H9 (cell line): ENCODE results near the gene DYNC2H1. TPM values are rescaled to one million over a fixed set of nuclear protein-coding genes. Genes with fewer than 3 reads are reported as not detected.

Experiments used
- DNase-seq: peaks from one replicate; pipeline ENCODE4 v3.0.0-alpha.2; 2017
- H2AFZ ChIP-seq: one replicate; pipeline ENCODE4 v1.6.1; 2013; ENCODE audit warnings: mild to moderate bottlenecking, low read length, control low read depth, moderate library complexity
- H2AK5ac ChIP-seq: 2 replicates; pipeline ENCODE4 v1.6.1; 2013; ENCODE audit warnings: low read length, control low read depth, mixed read lengths; ENCODE audit not compliant: insufficient read length
- H2BK120ac ChIP-seq: one replicate; pipeline ENCODE4 v1.6.1; 2013; ENCODE audit warnings: low read depth, mild to moderate bottlenecking, low read length, control low read depth, inconsistent platforms; ENCODE audit not compliant: poor library complexity, severe bottlenecking
- H2BK12ac ChIP-seq: 2 replicates; pipeline ENCODE4 v1.6.1; 2013; ENCODE audit warnings: low read length, control low read depth, mixed read lengths, low read depth; ENCODE audit not compliant: insufficient read length
- H2BK15ac ChIP-seq: 2 replicates; pipeline ENCODE4 v1.6.1; 2013; ENCODE audit warnings: low read depth, low read length, control low read depth
- H2BK20ac ChIP-seq: one replicate; pipeline ENCODE4 v1.6.1; 2013; ENCODE audit warnings: low read depth, mild to moderate bottlenecking, low read length, control low read depth, inconsistent platforms; ENCODE audit not compliant: poor library complexity, severe bottlenecking
- H2BK5ac ChIP-seq: 2 replicates; pipeline ENCODE4 v1.6.1; 2013; ENCODE audit warnings: low read length, control low read depth, mixed read lengths; ENCODE audit not compliant: insufficient read length
- H3K14ac ChIP-seq: 2 replicates; pipeline ENCODE4 v1.6.1; 2013; ENCODE audit warnings: low read length, control low read depth; ENCODE audit not compliant: insufficient read depth
- H3K18ac ChIP-seq: 2 replicates; pipeline ENCODE4 v1.6.1; 2013; ENCODE audit warnings: low read depth, mild to moderate bottlenecking, mixed read lengths, low read length, control low read depth; ENCODE audit not compliant: insufficient read length
- H3K23ac ChIP-seq: 2 replicates; pipeline ENCODE4 v1.6.1; 2013; ENCODE audit warnings: low read length, control low read depth, mixed read lengths, low read depth; ENCODE audit not compliant: insufficient read length
- H3K23me2 ChIP-seq: 2 replicates; pipeline ENCODE4 v1.6.1; 2013; ENCODE audit warnings: low read depth, mild to moderate bottlenecking, mixed read lengths, low read length, control low read depth; ENCODE audit not compliant: insufficient read length, poor library complexity, severe bottlenecking
- H3K27ac ChIP-seq: 2 replicates; pipeline ENCODE4 v1.5.1; 2013; ENCODE audit warnings: low read length, control low read depth, mixed read lengths, low read depth; ENCODE audit not compliant: insufficient read length
- H3K27me3 ChIP-seq: 2 replicates; pipeline ENCODE4 v1.6.1; 2013; ENCODE audit warnings: low read length, control low read depth, inconsistent platforms; ENCODE audit not compliant: insufficient read depth
- H3K4ac ChIP-seq: 2 replicates; pipeline ENCODE4 v1.6.1; 2013; ENCODE audit warnings: low read depth, mild to moderate bottlenecking, control low read depth, inconsistent platforms, low read length, moderate library complexity
- H3K4me1 ChIP-seq: 2 replicates; pipeline ENCODE4 v1.6.1; 2013; ENCODE audit warnings: low read length, control low read depth, inconsistent platforms; ENCODE audit not compliant: insufficient read depth
- H3K4me2 ChIP-seq: 2 replicates; pipeline ENCODE4 v1.6.1; 2013; ENCODE audit warnings: low read length, control low read depth, mixed read lengths; ENCODE audit not compliant: insufficient read length, insufficient read depth
- H3K56ac ChIP-seq: 2 replicates; pipeline ENCODE4 v1.6.1; 2013; ENCODE audit warnings: low read depth, mild to moderate bottlenecking, mixed read lengths, low read length, control low read depth; ENCODE audit not compliant: insufficient read length
- H3K79me1 ChIP-seq: 2 replicates; pipeline ENCODE4 v1.6.1; 2013; ENCODE audit warnings: low read depth, mild to moderate bottlenecking, moderate library complexity, low read length, control low read depth, inconsistent platforms; ENCODE audit not compliant: insufficient read depth, poor library complexity, severe bottlenecking
- H3K79me2 ChIP-seq: 2 replicates; pipeline ENCODE4 v1.6.1; 2013; ENCODE audit warnings: low read length, control low read depth, inconsistent platforms; ENCODE audit not compliant: insufficient read depth
- H3K9ac ChIP-seq: 2 replicates; pipeline ENCODE4 v1.6.1; 2013; ENCODE audit warnings: low read length, control low read depth, mixed read lengths; ENCODE audit not compliant: insufficient read length; ENCODE audit errors: extremely low read depth
- H3K9me3 ChIP-seq: one replicate; pipeline ENCODE4 v1.6.1; 2013; ENCODE audit warnings: low read depth, low read length, inconsistent platforms; ENCODE audit not compliant: control insufficient read depth
- H3T11ph ChIP-seq: one replicate; pipeline ENCODE4 v1.6.1; 2013; ENCODE audit warnings: mild to moderate bottlenecking, low read length, control low read depth, inconsistent platforms
- H4K20me1 ChIP-seq: one replicate; pipeline ENCODE4 v1.6.1; 2013; ENCODE audit not compliant: control insufficient read depth, insufficient read length, insufficient read depth
- H4K5ac ChIP-seq: 2 replicates; pipeline ENCODE4 v1.6.1; 2013; ENCODE audit warnings: low read depth, mild to moderate bottlenecking, mixed read lengths, low read length, control low read depth; ENCODE audit not compliant: insufficient read length
- H4K8ac ChIP-seq: replicated peaks from 2 replicates; pipeline ENCODE4 v1.6.1; 2013; ENCODE audit warnings: low read length, control low read depth, mixed read lengths, low read depth; ENCODE audit not compliant: insufficient read length
- H4K91ac ChIP-seq: 2 replicates; pipeline ENCODE4 v1.6.1; 2013; ENCODE audit warnings: low read depth, mild to moderate bottlenecking, moderate library complexity, mixed read lengths, low read length, control low read depth; ENCODE audit not compliant: insufficient read length
- H3K27ac Mint-ChIP-seq, 3 experiments: 2 replicates in 2 of 3; 3 replicates in 1 of 3; pipeline ENCODE4 v1.8.0; 2020 to 2021; ENCODE audit warnings: mixed read lengths in 3 of 3, mild to moderate bottlenecking in 1 of 3, moderate library complexity in 1 of 3
- H3K27me3 Mint-ChIP-seq: 2 replicates; pipeline ENCODE4 v1.8.0; 2021; ENCODE audit warnings: low read depth, mild to moderate bottlenecking, moderate library complexity, mixed read lengths
- H3K36me3 Mint-ChIP-seq, 3 experiments: 2 replicates in 2 of 3; 3 replicates in 1 of 3; pipeline ENCODE4 v1.8.0; 2020 to 2021; ENCODE audit warnings: low read depth in 3 of 3, mixed read lengths in 3 of 3; ENCODE audit not compliant: insufficient read depth in 1 of 3
- H3K4me1 Mint-ChIP-seq, 2 experiments: 2 replicates each; pipeline ENCODE4 v1.8.0; 2020; ENCODE audit warnings: mixed read lengths in 2 of 2
- H3K4me3 Mint-ChIP-seq, 2 experiments: 2 replicates in 1 of 2; 3 replicates in 1 of 2; pipeline ENCODE4 v1.8.0; 2020 to 2021; ENCODE audit warnings: mild to moderate bottlenecking in 2 of 2, mixed read lengths in 2 of 2, moderate library complexity in 1 of 2
- H3K9me3 Mint-ChIP-seq, 2 experiments: 2 replicates in 1 of 2; 3 replicates in 1 of 2; pipeline ENCODE4 v1.8.0; 2020; ENCODE audit warnings: mild to moderate bottlenecking in 2 of 2, mixed read lengths in 2 of 2, moderate library complexity in 1 of 2
- WGBS: extraction: QIAGEN DNeasy Blood & Tissue Kit; methylation state at CpG from one replicate; pipeline ENCODE4 v1.1.7; 2013; ENCODE audit warnings: missing lambda C conversion rate, low lambda C conversion rate, mixed read lengths; ENCODE audit not compliant: insufficient read length; ENCODE audit errors: extremely low coverage; 5-methylcytosine and 5-hydroxymethylcytosine counted together
- total RNA-seq: library from RNA; stranded (reverse); gene quantifications from 2 replicates; pipeline ENCODE4 v1.2.1, GENCODE V29; 2021
- TF ChIP-seq, protein P1 (sequence below): fragments of 200-600 bp; sonication (generic); conservative IDR thresholded peaks from 3 replicates; pipeline ENCODE4 v1.8.0; 2021; ENCODE audit warnings: antibody characterized with exemption, mild to moderate bottlenecking

The DYNC2H1 gene
- total RNA-seq, 1 experiment from 2014 or later = 13.2 TPM

DNA sequence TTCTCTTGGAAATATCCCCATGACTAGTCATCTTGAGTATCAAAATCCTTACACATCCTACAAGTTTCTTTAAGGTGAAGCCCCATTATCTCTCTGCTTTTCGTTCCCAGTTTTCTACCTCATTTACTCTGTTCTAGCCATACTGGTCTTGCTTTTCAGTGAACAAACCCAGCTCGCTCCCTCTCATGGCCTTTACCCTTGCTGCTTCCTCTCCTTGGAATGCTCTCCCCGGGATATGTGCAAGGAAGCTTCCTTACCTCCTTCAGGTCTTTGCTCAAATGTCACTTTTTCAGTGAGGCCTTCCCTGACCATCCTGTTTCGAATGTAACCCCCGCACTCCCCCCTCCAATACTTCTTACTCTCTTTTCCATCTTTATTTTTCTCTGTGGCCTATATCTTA is 331.8 kb downstream of the DYNC2H1 start:
- Histone ChIP-seq H3K9me3 (no peaks in the 10 kb centered on the region), H3K4me1 (no peaks in the 10 kb centered on the region), H2BK5ac (no peak overlapping the region), H3K79me2 (no peaks in the 10 kb centered on the region), H2BK15ac (no peak overlapping the region), H2BK12ac (no peak overlapping the region), H3K23me2 (no peaks in the 10 kb centered on the region), H4K91ac (no peak overlapping the region), H3K56ac (no peak overlapping the region), H3K4me2 (no peak overlapping the region), H3K14ac (no peak overlapping the region), H4K8ac (no peak overlapping the region), H3K27ac (no peak overlapping the region), H2BK120ac (no peak overlapping the region), H3T11ph (no peak overlapping the region), H3K4ac (no peak overlapping the region), H2BK20ac (no peak overlapping the region), H3K27me3 (no peaks in the 10 kb centered on the region), H2AK5ac (no peak overlapping the region), H3K79me1 (no peaks in the 10 kb centered on the region), H4K20me1 (no peaks in the 10 kb centered on the region), H3K9ac (no peak overlapping the region), H4K5ac (no peak overlapping the region), H3K18ac (no peak overlapping the region), H3K23ac (no peak overlapping the region), H2AFZ (no peak overlapping the region)
- H3K27me3 Mint-ChIP-seq = no peaks in the 10 kb centered on the region
- TF ChIP-seq, protein P1, sequence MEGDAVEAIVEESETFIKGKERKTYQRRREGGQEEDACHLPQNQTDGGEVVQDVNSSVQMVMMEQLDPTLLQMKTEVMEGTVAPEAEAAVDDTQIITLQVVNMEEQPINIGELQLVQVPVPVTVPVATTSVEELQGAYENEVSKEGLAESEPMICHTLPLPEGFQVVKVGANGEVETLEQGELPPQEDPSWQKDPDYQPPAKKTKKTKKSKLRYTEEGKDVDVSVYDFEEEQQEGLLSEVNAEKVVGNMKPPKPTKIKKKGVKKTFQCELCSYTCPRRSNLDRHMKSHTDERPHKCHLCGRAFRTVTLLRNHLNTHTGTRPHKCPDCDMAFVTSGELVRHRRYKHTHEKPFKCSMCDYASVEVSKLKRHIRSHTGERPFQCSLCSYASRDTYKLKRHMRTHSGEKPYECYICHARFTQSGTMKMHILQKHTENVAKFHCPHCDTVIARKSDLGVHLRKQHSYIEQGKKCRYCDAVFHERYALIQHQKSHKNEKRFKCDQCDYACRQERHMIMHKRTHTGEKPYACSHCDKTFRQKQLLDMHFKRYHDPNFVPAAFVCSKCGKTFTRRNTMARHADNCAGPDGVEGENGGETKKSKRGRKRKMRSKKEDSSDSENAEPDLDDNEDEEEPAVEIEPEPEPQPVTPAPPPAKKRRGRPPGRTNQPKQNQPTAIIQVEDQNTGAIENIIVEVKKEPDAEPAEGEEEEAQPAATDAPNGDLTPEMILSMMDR = no peak
- peak overlapping the region in 2 of 3 experiments; percentile 14 to 41; a peak in 3 of 7 replicates for H3K27ac Mint-ChIP-seq
- no peak for DNase-seq
- H3K4me1 Mint-ChIP-seq = 0 out of 4 replicates have a peak, but pooled peaks cover 0 to 4% of the 10 kb centered on the region in 2 experiments
- WGBS = no CpG with 5 or more reads among the region's 5 CpGs
- H3K4me3 Mint-ChIP-seq = no peak overlapping the region
- H3K9me3 Mint-ChIP-seq = no peaks in the 10 kb centered on the region
- H3K36me3 Mint-ChIP-seq = no peaks in the 10 kb centered on the region
